K562 (cell line): Measurements from ENCODE around the gene PREX1. TPM values are rescaled to one million over a fixed set of nuclear protein-coding genes. Genes with fewer than 3 reads are reported as not detected.

Source experiments
- ATAC-seq: fragments of 200-7000 bp; cut with Tn5 transposase; 3 replicates; pipeline ENCODE4 v1.9.1; 2020; ENCODE audit warnings: moderate library complexity
- BruUV-seq: library from RNA; stranded (reverse); fragments of 400-500 nt; replicated peaks from 2 replicates; lab custom pipeline; 2021; lab: Mats Ljungman, UMichigan
- CTCF ChIA-PET: fragments of 300-600 bp; formaldehyde crosslinking; extraction: SDS; loops from one replicate; lab custom pipeline; 2021; ENCODE audit warnings: low intra/inter-chr PET ratio; lab: Yijun Ruan, JAX
- POLR2A ChIA-PET: fragments of 300-600, 350-650 bp; sonication (Branson Sonifier 250); formaldehyde crosslinking; extraction: SDS; loops from one replicate; lab custom pipeline; 2021; ENCODE audit warnings: antibody characterized with exemption, inconsistent platforms; lab: Yijun Ruan, JAX
- DNase-seq, 4 experiments: peaks; one replicate each; pipeline versions ENCODE4 v3.0.0 to v3.0.0-alpha.2; 2011 to 2018; ENCODE audit warnings: low spot score in 3 of 4, mixed read lengths in 3 of 4; ENCODE audit errors: extremely low read depth in 1 of 4
- FAIRE-seq: peaks from 2 replicates; lab custom pipeline; 2011; peaks lifted over from hg19 to GRCh38; lab: Jason Lieb, UNC
- H2AFZ ChIP-seq: 2 replicates; pipeline ENCODE4 v1.6.0; 2011; ENCODE audit warnings: low read depth, low read length, control low read depth, inconsistent platforms
- H3K27ac ChIP-seq: fragments of 200-600 bp; 3 replicates; pipeline ENCODE4 v1.8.0; 2011; ENCODE audit warnings: low read depth, mild to moderate bottlenecking, control low read depth, inconsistent platforms, low read length, moderate library complexity, mixed read lengths; ENCODE audit errors: extremely low read depth
- H3K27me3 ChIP-seq, 2 experiments: fragments of 300-600 bp in 1 of 2; 2 replicates in 1 of 2; 3 replicates in 1 of 2; pipeline versions ENCODE4 v1.6.0 to v1.8.0; 2011; ENCODE audit warnings: inconsistent platforms in 2 of 2, low read length in 2 of 2, mild to moderate bottlenecking in 1 of 2, mixed read lengths in 1 of 2, moderate library complexity in 1 of 2; ENCODE audit not compliant: control insufficient read depth in 2 of 2, insufficient read depth in 2 of 2
- H3K36me3 ChIP-seq: fragments of 300-600 bp; 3 replicates; pipeline ENCODE4 v1.8.0; 2011; ENCODE audit warnings: mild to moderate bottlenecking, low read length, inconsistent platforms; ENCODE audit not compliant: control insufficient read depth, insufficient read depth
- H3K4me1 ChIP-seq, 2 experiments: fragments of 200-600 bp in 1 of 2; replicated peaks in 1 of 2; 2 replicates in 1 of 2; 3 replicates in 1 of 2; pipeline versions ENCODE4 v1.5.1 to v1.8.0; 2011; ENCODE audit warnings: inconsistent platforms in 2 of 2, low read length in 2 of 2, mild to moderate bottlenecking in 1 of 2, mixed read lengths in 1 of 2, moderate library complexity in 1 of 2; ENCODE audit not compliant: control insufficient read depth in 2 of 2, insufficient read depth in 2 of 2
- H3K4me2 ChIP-seq: 2 replicates; pipeline ENCODE4 v1.6.1; 2011; ENCODE audit warnings: low read length, control low read depth, inconsistent platforms, mixed read lengths; ENCODE audit not compliant: insufficient read depth
- H3K4me3 ChIP-seq: fragments of 200-600 bp; sonication (generic), shearing (Covaris generic); 2 replicates; pipeline ENCODE4 v1.5.1; 2016; ENCODE audit warnings: control low read depth, inconsistent platforms
- H3K79me2 ChIP-seq: fragments of 200-600 bp; 3 replicates; pipeline ENCODE4 v1.8.0; 2011; ENCODE audit warnings: low read length, inconsistent platforms; ENCODE audit not compliant: control insufficient read depth, insufficient read depth
- H3K9ac ChIP-seq, 2 experiments: 2 replicates each; pipeline versions ENCODE4 v1.6.0 to v1.6.1; 2011; ENCODE audit warnings: low read depth in 2 of 2, low read length in 2 of 2, control low read depth in 1 of 2, inconsistent platforms in 1 of 2, mild to moderate bottlenecking in 1 of 2, mixed read lengths in 1 of 2; ENCODE audit not compliant: insufficient read depth in 1 of 2
- H3K9me1 ChIP-seq: one replicate; pipeline ENCODE4 v1.6.0; 2011; ENCODE audit warnings: inconsistent platforms, mild to moderate bottlenecking, low read length, moderate library complexity; ENCODE audit not compliant: control insufficient read depth, insufficient read depth
- H3K9me3 ChIP-seq: replicated peaks from 2 replicates; pipeline ENCODE4 v1.5.1; 2011; ENCODE audit warnings: low read depth, low read length, inconsistent platforms; ENCODE audit not compliant: control insufficient read depth, insufficient read depth
- H4K20me1 ChIP-seq: replicated peaks from 2 replicates; pipeline ENCODE4 v1.6.1; 2011; ENCODE audit warnings: low read length, inconsistent platforms, mixed read lengths; ENCODE audit not compliant: control insufficient read depth, insufficient read depth
- FOXK2 ChIP-seq, 2 experiments: fragments of 450-650 bp; IDR thresholded peaks in 1 of 2; conservative IDR thresholded peaks in 1 of 2; 2 replicates each; pipeline ENCODE4 v1.6.1; 2016; ENCODE audit warnings: low read depth in 2 of 2, mild to moderate bottlenecking in 1 of 2
- PBX2 ChIP-seq, 2 experiments: IDR thresholded peaks in 1 of 2; conservative IDR thresholded peaks in 1 of 2; 2 replicates each; pipeline ENCODE4 v1.6.1; 2016; ENCODE audit warnings: low read depth in 2 of 2, mild to moderate bottlenecking in 1 of 2, missing compliant biosample characterization in 1 of 2, missing genetic modification characterization in 1 of 2, moderate library complexity in 1 of 2
- RNF2 ChIP-seq: sonication (generic); IDR thresholded peaks from 2 replicates; pipeline ENCODE4 v1.6.1; 2016
- TSC22D4 ChIP-seq: fragments of 450-650 bp; IDR thresholded peaks from 2 replicates; pipeline ENCODE4 v1.6.1; 2016; ENCODE audit warnings: missing genetic modification characterization, missing biosample characterization, control low read depth
- ZNF212 ChIP-seq: fragments of 450-650 bp; formaldehyde crosslinking; IDR thresholded peaks from 2 replicates; pipeline ENCODE4 v1.4.0; 2020; ENCODE audit warnings: mild to moderate bottlenecking
- ZNF398 ChIP-seq: fragments of 250-450 bp; sonication (Bioruptor Pico); IDR thresholded peaks from 2 replicates; pipeline ENCODE4 v1.8.0; 2021; ENCODE audit warnings: moderate library complexity, mild to moderate bottlenecking, inconsistent platforms
- WGBS: fragments of 100-300 bp; shearing (Covaris generic); methylation state at CpG from one replicate; pipeline ENCODE4 v1.1.6; 2016; ENCODE audit warnings: low coverage, mixed read lengths; ENCODE audit not compliant: insufficient coverage; ENCODE audit errors: missing lambda C conversion rate; 5-methylcytosine and 5-hydroxymethylcytosine counted together
- in situ Hi-C: fragments of 300-500 bp; cut with MboI; formaldehyde crosslinking; loops from 4 replicates; pipeline ENCODE4 v1.15.0; 2018; ENCODE audit warnings: inconsistent platforms, mixed read lengths
- intact Hi-C: fragments of 100-400 bp; cut with micrococcal nuclease; formaldehyde crosslinking; loops from 2 replicates; pipeline ENCODE4 v1.14.2; 2022
- polyA plus RNA-seq, 8 experiments: library from polyadenylated mRNA; depleted of rRNA in 4 of 8; stranded (reverse) in 5 of 8; unstranded in 3 of 8; fragments of >200 nt; fragmentation: Nextera tagmentation in 2 of 8; fragmentation: Illumina TruSeq in 1 of 8; extraction: Ambion mirVana in 2 of 8; extraction: Trizol in 1 of 8; gene quantifications; 2 replicates each; pipeline versions ENCODE4 v1.2.1 to v1.2.3, GENCODE V29; 2011 to 2014; ENCODE audit warnings: inconsistent platforms in 1 of 8, missing spikeins in 1 of 8
- total RNA-seq, 7 experiments: library from RNA; depleted of rRNA in 6 of 7; stranded (reverse); fragments of >200 nt in 6 of 7; fragmentation: Illumina TruSeq in 2 of 7; extraction: Trizol in 2 of 7; gene quantifications; 2 replicates each; pipeline versions ENCODE4 v1.2.1 to v1.2.3, GENCODE V29; 2011 to 2021; ENCODE audit warnings: low replicate concordance in 1 of 7
- TF ChIP-seq, protein P1 (sequence below): fragments of 250-450 bp; sonication (Bioruptor Pico); IDR thresholded peaks from 2 replicates; pipeline ENCODE4 v1.5.0; 2021

The PREX1 gene
- total and polyA plus RNA-seq, 9 of the 15 experiments (the other 6 are each of a cell fraction or from before 2014, with no cell fraction given) = 0.37 to 10.4 (median 4.8) TPM

DNA sequence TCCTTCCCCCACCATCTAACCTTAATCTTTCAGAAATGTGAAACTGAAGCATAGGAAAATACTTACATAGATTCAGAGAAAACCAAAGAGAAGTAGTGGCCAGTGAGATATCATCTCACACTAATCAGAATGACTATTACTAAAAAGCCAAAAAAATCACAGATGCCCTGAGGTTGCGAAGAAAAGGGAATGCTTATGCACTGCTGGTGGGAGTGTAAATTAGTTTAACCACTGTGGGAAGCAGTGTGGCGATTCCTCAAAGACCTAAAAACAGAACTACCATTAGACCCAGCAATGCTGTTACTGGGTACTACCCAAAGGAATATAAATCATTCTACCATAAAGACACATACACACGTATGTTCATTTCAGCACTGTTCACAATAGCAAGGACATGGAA lies 9.2 kb upstream of the PREX1 start:
- no peak for FAIRE-seq

More for the DNA sequence above, 9.2 kb upstream of the PREX1 start:
- Histone ChIP-seq H4K20me1 (no peaks in the 10 kb centered on the region), H3K4me2 (no peak overlapping the region), H3K9me3 (no peaks in the 10 kb centered on the region), H3K36me3 (no peaks in the 10 kb centered on the region), H2AFZ (no peak overlapping the region), H3K27me3 (no peaks in the 10 kb centered on the region), H3K27ac (no peak overlapping the region), H3K4me1 (peaks cover 4 to 16% of the 10 kb centered on the region in 2 experiments; a peak in 3 of 5 replicates), H3K79me2 (no peaks in the 10 kb centered on the region), H3K9ac (no peak overlapping the region), H3K9me1 (no peaks in the 10 kb centered on the region), H3K4me3 (no peak overlapping the region)
- BruUV-seq = no TSS peak
- 56% methylated on average over 3 of the region's 3 CpGs for WGBS
- ChIA-PET CTCF (interaction anchor here (0.6 kb wide), 1 partner anchor 1358 kb away, joined by 4 read pairs; no protein-coding TSS in a partner anchor), POLR2A (no interaction called here)
- ATAC-seq (no peak), DNase-seq (no peak)
- in situ Hi-C loops = no loop called here
- intact Hi-C loops = no loop called here
- TF ChIP-seq ZNF398 (CRISPR knock-in tag) (no peak), ZNF212 (no peak), FOXK2 (conservative IDR thresholded peaks at IDR 0.05 in 1 of 2, IDR thresholded peaks at IDR 0.05 in 1 of 2; ENCODE audit: low read depth in 2 of 2) (no peak), PBX2 (CRISPR knock-in tag; IDR thresholded peaks at IDR 0.05; ENCODE audit: low read depth) (no peak), PBX2 (tag; conservative IDR thresholded peaks at IDR 0.05; ENCODE audit: low read depth) (no peak), RNF2 (no peak), TSC22D4 (no peak)
- TF ChIP-seq, protein P1, sequence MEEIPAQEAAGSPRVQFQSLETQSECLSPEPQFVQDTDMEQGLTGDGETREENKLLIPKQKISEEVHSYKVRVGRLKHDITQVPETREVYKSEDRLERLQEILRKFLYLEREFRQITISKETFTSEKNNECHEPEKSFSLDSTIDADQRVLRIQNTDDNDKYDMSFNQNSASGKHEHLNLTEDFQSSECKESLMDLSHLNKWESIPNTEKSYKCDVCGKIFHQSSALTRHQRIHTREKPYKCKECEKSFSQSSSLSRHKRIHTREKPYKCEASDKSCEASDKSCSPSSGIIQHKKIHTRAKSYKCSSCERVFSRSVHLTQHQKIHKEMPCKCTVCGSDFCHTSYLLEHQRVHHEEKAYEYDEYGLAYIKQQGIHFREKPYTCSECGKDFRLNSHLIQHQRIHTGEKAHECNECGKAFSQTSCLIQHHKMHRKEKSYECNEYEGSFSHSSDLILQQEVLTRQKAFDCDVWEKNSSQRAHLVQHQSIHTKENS = no peak
